ENCODE data around the gene PIWIL1. TPM values are rescaled to one million over a fixed set of nuclear protein-coding genes. Genes with fewer than 3 reads are reported as not detected.

Gene PIWIL1
- total and polyA plus RNA-seq, 3 donors from 2014 or later = 53.0 to 203 (median 71.7) TPM

GRCh38 chr12:130320536-130320935 is 17.2 kb upstream of the PIWIL1 start:
- H3K9me3 ChIP-seq = no peaks in the 10 kb centered on the region
- WGBS, 2 donors = 53 to 60% methylated on average over 2 of the region's 2 CpGs
- H3K36me3 ChIP-seq (ENCODE audit: low read depth, missing control alignments) = no peaks in the 10 kb centered on the region
- DNase-seq = no peak
- no peaks in the 10 kb centered on the region for H3K27me3 ChIP-seq
- intact Hi-C loops (cut with DNase I; ENCODE audit: low total_unique reads) = no loop called here
- H3K4me1 ChIP-seq = no peaks in the 10 kb centered on the region
- H3K27ac ChIP-seq = no peak overlapping the region
- TF ChIP-seq CTCF (IDR thresholded peaks at IDR 0.05) (no peak), POLR2A (IDR thresholded peaks at IDR 0.05) (no peak)
- no peak overlapping the region for H3K4me3 ChIP-seq

GRCh38 chr12:130322263-130322662 is 15.4 kb upstream of the PIWIL1 start:
- Histone ChIP-seq H3K4me3 (no peak overlapping the region), H3K27me3 (no peaks in the 10 kb centered on the region), H3K9me3 (no peaks in the 10 kb centered on the region), H3K4me1 (no peaks in the 10 kb centered on the region), H3K27ac (no peak overlapping the region), H3K36me3 (ENCODE audit: low read depth, missing control alignments) (no peaks in the 10 kb centered on the region)
- TF ChIP-seq POLR2A (IDR thresholded peaks at IDR 0.05) (no peak), CTCF (IDR thresholded peaks at IDR 0.05) (no peak)
- DNase-seq = no peak
- intact Hi-C loops (cut with DNase I; ENCODE audit: low total_unique reads) = no loop called here
- 87% methylated on average over 3 of the region's 3 CpGs for WGBS, 2 donors

GRCh38 chr12:130330685-130331084 is 7.0 kb upstream of the PIWIL1 start:
- no peaks in the 10 kb centered on the region for H3K4me1 ChIP-seq
- DNase-seq = no peak
- TF ChIP-seq POLR2A (IDR thresholded peaks at IDR 0.05) (no peak), CTCF (IDR thresholded peaks at IDR 0.05) (no peak)
- no peaks in the 10 kb centered on the region for H3K36me3 ChIP-seq (ENCODE audit: low read depth, missing control alignments)
- H3K27me3 ChIP-seq = no peaks in the 10 kb centered on the region
- no peak overlapping the region for H3K27ac ChIP-seq
- no peaks in the 10 kb centered on the region for H3K9me3 ChIP-seq
- 89 to 94% methylated on average over 9 of the region's 9 CpGs for WGBS, 2 donors
- H3K4me3 ChIP-seq = no peak overlapping the region
- intact Hi-C loops (cut with DNase I; ENCODE audit: low total_unique reads) = no loop called here

GRCh38 chr12:130331146-130331545 is 6.5 kb upstream of the PIWIL1 start:
- TF ChIP-seq CTCF (IDR thresholded peaks at IDR 0.05) (no peak), POLR2A (IDR thresholded peaks at IDR 0.05) (no peak)
- no peaks in the 10 kb centered on the region for H3K9me3 ChIP-seq
- H3K27me3 ChIP-seq = no peaks in the 10 kb centered on the region
- WGBS, 2 donors = 78 to 85% methylated on average over 14 of the region's 14 CpGs
- intact Hi-C loops (cut with DNase I; ENCODE audit: low total_unique reads) = no loop called here
- H3K4me3 ChIP-seq = no peak overlapping the region
- H3K27ac ChIP-seq = no peak overlapping the region
- no peak for DNase-seq
- no peaks in the 10 kb centered on the region for H3K36me3 ChIP-seq (ENCODE audit: low read depth, missing control alignments)
- no peaks in the 10 kb centered on the region for H3K4me1 ChIP-seq

- no peaks in the 10 kb centered on the region for H3K9me3 ChIP-seq
- 62 to 78% methylated on average over 10 of the region's 10 CpGs for WGBS, 2 donors
- TF ChIP-seq CTCF (IDR thresholded peaks at IDR 0.05) (peak in 1 of 3 experiments; percentile 22), POLR2A (IDR thresholded peaks at IDR 0.05) (no peak)
Measured at GRCh38 chr12:130333341-130333740, 4.3 kb upstream of the PIWIL1 start.

More at GRCh38 chr12:130333341-130333740, 4.3 kb upstream of the PIWIL1 start:
- intact Hi-C loops (cut with DNase I; ENCODE audit: low total_unique reads) = no loop called here
- Histone ChIP-seq H3K4me1 (no peaks in the 10 kb centered on the region), H3K36me3 (ENCODE audit: low read depth, missing control alignments) (no peaks in the 10 kb centered on the region), H3K27ac (no peak overlapping the region), H3K4me3 (no peak overlapping the region), H3K27me3 (no peaks in the 10 kb centered on the region)
- DNase-seq = no peak
